B cell (primary cell): ENCODE data around the gene PTPRN2. TPM values are rescaled to one million over a fixed set of nuclear protein-coding genes. Genes with fewer than 3 reads are reported as not detected.

ENCODE experiments used
- ATAC-seq: fragments of 200-7000 bp; cut with Tn5 transposase; one replicate; pipeline ENCODE4 v1.10.0; 2021; ENCODE audit warnings: low read depth, mild to moderate bottlenecking, moderate number of reproducible peaks, moderate library complexity
- CTCF ChIA-PET: fragments of 350-600 bp; sonication (Branson Sonifier 250); formaldehyde crosslinking; loops from one replicate; lab custom pipeline; 2021; ENCODE audit warnings: antibody characterized with exemption, inconsistent platforms; lab: Charles Lee
- POLR2A ChIA-PET: fragments of 350-600 bp; sonication (Branson Sonifier 250); formaldehyde crosslinking; loops from one replicate; lab custom pipeline; 2021; ENCODE audit warnings: antibody characterized with exemption; lab: Charles Lee
- DNase-seq: peaks from one replicate; pipeline ENCODE4 v3.0.0; 2013
- H2AFZ ChIP-seq: 2 replicates; pipeline ENCODE4 v1.6.1; 2012; ENCODE audit warnings: mild to moderate bottlenecking, low read depth, low read length; ENCODE audit not compliant: insufficient read depth, poor library complexity, severe bottlenecking
- H3K27ac ChIP-seq, 2 donors: 1 replicate in 1 of 2; 2 replicates in 1 of 2; pipeline ENCODE4 v1.5.1; 2012 to 2013; ENCODE audit warnings: low read length in 2 of 2, mild to moderate bottlenecking in 2 of 2, moderate library complexity in 1 of 2
- H3K27me3 ChIP-seq, 4 experiments: fragments of 200-600 bp in 1 of 4; sonication (generic) in 1 of 4; replicated peaks in 1 of 4; 1 replicate in 2 of 4; 2 replicates in 2 of 4; pipeline versions ENCODE4 v1.6.1 to v1.7.0; 2013 to 2016; ENCODE audit warnings: low read length in 3 of 4, mild to moderate bottlenecking in 2 of 4, mixed read lengths in 1 of 4, moderate library complexity in 1 of 4; ENCODE audit not compliant: insufficient read depth in 4 of 4, control insufficient read depth in 3 of 4; ENCODE audit errors: control extremely low read depth in 1 of 4
- H3K36me3 ChIP-seq, 2 experiments: replicated peaks in 1 of 2; 1 replicate in 1 of 2; 2 replicates in 1 of 2; pipeline versions ENCODE4 v1.6.1 to v1.7.1; 2013; ENCODE audit warnings: low read length in 1 of 2; ENCODE audit not compliant: insufficient read depth in 2 of 2, control insufficient read depth in 1 of 2; ENCODE audit errors: control extremely low read depth in 1 of 2, extremely low read depth in 1 of 2
- H3K4me1 ChIP-seq, 2 donors: fragments of 200-600 bp in 1 of 2; sonication (generic) in 1 of 2; 1 replicate in 1 of 2; 2 replicates in 1 of 2; pipeline versions ENCODE4 v1.5.1 to v1.6.1; 2013 to 2017; ENCODE audit warnings: low read length in 2 of 2; ENCODE audit not compliant: control insufficient read depth in 2 of 2, insufficient read depth in 2 of 2
- H3K4me2 ChIP-seq: replicated peaks from 2 replicates; pipeline ENCODE3; 2012; ENCODE audit warnings: mild to moderate bottlenecking, low read depth, low read length; ENCODE audit not compliant: poor library complexity, severe bottlenecking
- H3K4me3 ChIP-seq, 5 experiments: fragments of 200-600 bp in 1 of 5; sonication (generic) in 1 of 5; 1 replicate in 3 of 5; 2 replicates in 2 of 5; pipeline versions ENCODE4 v1.5.1 to v1.7.0; 2011 to 2016; ENCODE audit warnings: low read length in 4 of 5, mild to moderate bottlenecking in 4 of 5, low read depth in 2 of 5, control low read depth in 1 of 5, moderate library complexity in 1 of 5; ENCODE audit not compliant: insufficient read depth in 1 of 5; ENCODE audit errors: control extremely low read depth in 1 of 5, extremely low read depth in 1 of 5
- H3K79me2 ChIP-seq: fragments of 200-600 bp; sonication (generic); one replicate; pipeline ENCODE4 v1.6.0; 2016; ENCODE audit warnings: low read length; ENCODE audit not compliant: control insufficient read depth, insufficient read depth
- H3K9ac ChIP-seq: fragments of 200-600 bp; sonication (generic); 2 replicates; pipeline ENCODE4 v1.6.1; 2017; ENCODE audit warnings: mild to moderate bottlenecking, low read length, moderate library complexity
- H3K9me3 ChIP-seq, 3 donors: one replicate each; pipeline versions ENCODE4 v1.6.1 to v1.7.1; 2013; ENCODE audit warnings: low read length in 2 of 3; ENCODE audit not compliant: control insufficient read depth in 2 of 3, insufficient read depth in 1 of 3; ENCODE audit errors: control extremely low read depth in 1 of 3
- H4K20me1 ChIP-seq: 2 replicates; pipeline ENCODE4 v1.6.0; 2012; ENCODE audit warnings: mild to moderate bottlenecking, low read length; ENCODE audit not compliant: insufficient read depth, control insufficient read depth, poor library complexity, severe bottlenecking
- H3K27ac Mint-ChIP-seq: one replicate; pipeline ENCODE4 v1.8.0; 2021; ENCODE audit warnings: mixed read lengths
- H3K27me3 Mint-ChIP-seq: one replicate; pipeline ENCODE4 v1.8.0; 2021; ENCODE audit warnings: mixed read lengths
- H3K4me1 Mint-ChIP-seq: one replicate; pipeline ENCODE4 v1.8.0; 2021; ENCODE audit warnings: mixed read lengths
- H3K4me3 Mint-ChIP-seq: one replicate; pipeline ENCODE4 v1.8.0; 2021; ENCODE audit warnings: mixed read lengths
- H3K9me3 Mint-ChIP-seq: one replicate; pipeline ENCODE4 v1.8.0; 2022; ENCODE audit warnings: mixed read lengths; ENCODE audit not compliant: insufficient read depth
- CTCF ChIP-seq: fragments of 200-600 bp; IDR thresholded peaks from one replicate; pipeline ENCODE4 v1.8.0; 2022; ENCODE audit warnings: antibody characterized with exemption, mild to moderate bottlenecking
- EZH2 ChIP-seq: IDR thresholded peaks from 2 replicates; pipeline ENCODE4 v1.6.1; 2012; ENCODE audit warnings: borderline replicate concordance, low read depth, mild to moderate bottlenecking, moderate library complexity, low read length; ENCODE audit not compliant: insufficient read depth, poor library complexity, severe bottlenecking
- WGBS: methylation state at CpG from one replicate; pipeline ENCODE4 v1.1.5; 2013; ENCODE audit warnings: missing lambda C conversion rate; ENCODE audit not compliant: insufficient coverage; 5-methylcytosine and 5-hydroxymethylcytosine counted together
- intact Hi-C: fragments of 100-400 bp; cut with micrococcal nuclease; formaldehyde crosslinking; loops from one replicate; pipeline ENCODE4 v1.10.0; 2022
- polyA plus RNA-seq: library from polyadenylated mRNA; depleted of rRNA; stranded (reverse); fragments of >200 nt; gene quantifications from 2 replicates; pipeline ENCODE4 v1.2.3, GENCODE V29; 2012
- total RNA-seq, 2 donors: library from RNA; stranded (reverse); fragments of 120-200 nt in 1 of 2; gene quantifications; 1 replicate in 1 of 2; 2 replicates in 1 of 2; pipeline versions ENCODE4 v1.2.3 to v1.2.4, GENCODE V29; 2013 to 2022

PTPRN2 gene
- total and polyA plus RNA-seq, 2 donors (not counting 1 experiment from before 2014, with no cell fraction given), result 2.0 to 5.0 TPM

- no peak for ATAC-seq
- Histone ChIP-seq H3K4me3 (no peak overlapping the region), H3K4me2 (no peak overlapping the region), H3K9me3 (peaks cover 2 to 4% (median 2%) of the 10 kb centered on the region in 3 donors), H4K20me1 (no peaks in the 10 kb centered on the region), H3K27me3 (no peaks in the 10 kb centered on the region), H2AFZ (no peak overlapping the region), H3K36me3 (no peaks in the 10 kb centered on the region), H3K4me1 (no peaks in the 10 kb centered on the region), H3K9ac (no peak overlapping the region), H3K79me2 (no peaks in the 10 kb centered on the region), H3K27ac (no peak overlapping the region)
- no peak for TF ChIP-seq EZH2
- TF ChIP-seq CTCF, result no peak
- POLR2A ChIA-PET, result no interaction called here
- CTCF ChIA-PET, result no interaction called here
- Mint-ChIP-seq H3K27me3 (no peaks in the 10 kb centered on the region), H3K27ac (no peak overlapping the region), H3K4me3 (no peak overlapping the region), H3K9me3 (peaks cover 20% of the 10 kb centered on the region), H3K4me1 (no peaks in the 10 kb centered on the region)
- no peak for DNase-seq
- intact Hi-C loops, result no loop called here
These were observed 371.4 kb downstream of the PTPRN2 start for GRCh38 chr7:158216198-158216597.

GRCh38 chr7:158209435-158209834 lies 378.2 kb downstream of the PTPRN2 start:
- Mint-ChIP-seq H3K4me3 (no peak overlapping the region), H3K4me1 (no peaks in the 10 kb centered on the region), H3K9me3 (peaks cover 9% of the 10 kb centered on the region), H3K27ac (no peak overlapping the region), H3K27me3 (no peaks in the 10 kb centered on the region)
- TF ChIP-seq CTCF (no peak), EZH2 (no peak)
- no peak for ATAC-seq
- no peak overlapping the region for H2AFZ ChIP-seq
- WGBS, result 86% methylated on average over 1 of the region's 1 CpG
- H3K9me3 ChIP-seq, result peaks cover 0 to 9% (median 1%) of the 10 kb centered on the region in 3 donors
- H3K27ac ChIP-seq, result no peak overlapping the region
- H3K4me1 ChIP-seq, result no peaks in the 10 kb centered on the region
- H3K36me3 ChIP-seq, result no peaks in the 10 kb centered on the region
- no peaks in the 10 kb centered on the region for H3K79me2 ChIP-seq
- POLR2A ChIA-PET, result no interaction called here
- H3K27me3 ChIP-seq, result no peaks in the 10 kb centered on the region
- no peak overlapping the region for H3K4me2 ChIP-seq
- H4K20me1 ChIP-seq, result no peaks in the 10 kb centered on the region
- H3K9ac ChIP-seq, result no peak overlapping the region
- DNase-seq, result no peak
- CTCF ChIA-PET, result no interaction called here
- intact Hi-C loops, result no loop called here
- H3K4me3 ChIP-seq, result no peak overlapping the region
